Measurements from ENCODE around the gene UAP1.

The UAP1 gene

GRCh38 chr1:162612606-162613400, 51.3 kb downstream of the UAP1 start:
- DNase-seq (ENCODE audit: insufficient read length, low spot score) (no peak), FAIRE-seq (peak; percentile 38)
- no peak for TF ChIP-seq POLR2A (IDR thresholded peaks at IDR 0.05; ENCODE audit: low read depth, low read length)

GRCh38 chr1:162616848-162617247, 55.3 kb downstream of the UAP1 start:
- no peak for FAIRE-seq
- DNase-seq (ENCODE audit: insufficient read length, low spot score): no peak
- TF ChIP-seq POLR2A (IDR thresholded peaks at IDR 0.05; ENCODE audit: low read depth, low read length): no peak

GRCh38 chr1:162617513-162617912, 56.0 kb downstream of the UAP1 start:
- DNase-seq (ENCODE audit: insufficient read length, low spot score) (no peak), FAIRE-seq (no peak)
- no peak for TF ChIP-seq POLR2A (IDR thresholded peaks at IDR 0.05; ENCODE audit: low read depth, low read length)

DNA sequence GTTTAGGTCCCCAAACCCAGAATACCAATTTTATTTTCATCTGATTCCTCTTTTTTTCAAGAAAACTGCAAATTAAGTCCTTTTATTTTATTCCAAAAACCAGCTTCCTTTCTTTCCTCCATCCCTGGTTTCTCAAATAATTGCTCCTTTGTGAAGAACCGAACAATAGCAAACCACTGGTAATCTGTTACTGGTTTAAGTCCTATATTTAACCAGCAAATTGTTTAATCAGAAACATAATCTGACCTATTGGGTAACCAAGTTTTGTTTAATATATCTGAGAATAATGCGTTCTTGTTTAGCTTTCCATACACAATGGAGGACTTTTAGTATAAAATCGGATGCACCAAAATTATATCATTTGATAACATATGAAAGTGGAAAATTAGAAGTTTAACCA, 57.6 kb downstream of the UAP1 start:
- no peak for TF ChIP-seq POLR2A (IDR thresholded peaks at IDR 0.05; ENCODE audit: low read depth, low read length)
- FAIRE-seq: no peak
- no peak for DNase-seq (ENCODE audit: insufficient read length, low spot score)

DNA sequence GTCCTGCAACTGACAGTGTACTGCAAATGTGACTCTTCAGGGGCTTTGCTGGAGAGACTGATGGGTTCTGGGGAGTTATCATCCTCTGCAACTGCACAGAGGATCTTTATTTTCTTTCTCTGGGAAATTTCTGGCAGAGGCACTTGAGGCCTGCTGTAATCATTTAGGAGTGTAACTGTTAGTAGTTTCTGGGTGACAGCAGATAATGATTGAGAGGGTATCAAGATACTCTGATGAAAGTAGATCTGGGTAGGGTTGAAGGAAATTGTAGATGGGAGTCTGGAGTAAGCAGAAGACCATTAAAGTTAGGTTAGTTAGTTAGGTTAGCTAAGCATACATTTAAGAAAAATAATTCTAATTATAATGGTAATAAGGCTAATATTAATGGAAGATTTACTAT, 59.7 kb downstream of the UAP1 start:
- TF ChIP-seq POLR2A (IDR thresholded peaks at IDR 0.05; ENCODE audit: low read depth, low read length): no peak
- no peak for FAIRE-seq
- no peak for DNase-seq (ENCODE audit: insufficient read length, low spot score)

- FAIRE-seq (no peak), DNase-seq (ENCODE audit: insufficient read length, low spot score) (no peak)
- no peak for TF ChIP-seq POLR2A (IDR thresholded peaks at IDR 0.05; ENCODE audit: low read depth, low read length)
Measured at GRCh38 chr1:162625679-162626078, 64.2 kb downstream of the UAP1 start.

DNA sequence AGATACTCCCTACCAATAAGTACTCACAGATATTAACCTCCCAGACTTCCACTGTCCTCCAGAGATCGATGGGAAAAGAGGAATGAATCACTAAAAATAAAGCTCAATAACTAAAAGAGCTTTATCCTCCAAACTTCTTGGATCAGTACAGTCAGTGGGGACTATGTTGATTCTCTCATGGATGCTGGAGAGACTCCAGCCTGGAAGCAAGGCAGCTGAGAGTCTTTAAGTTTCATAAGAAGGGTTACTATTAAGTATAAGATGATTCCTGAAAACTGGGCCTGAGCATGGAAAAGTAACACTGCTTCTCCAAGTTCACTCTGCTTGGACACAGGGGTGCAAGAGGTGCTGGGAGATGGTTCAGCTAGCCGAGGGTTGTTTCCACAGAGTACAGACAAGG, 64.6 kb downstream of the UAP1 start:
- FAIRE-seq (no peak), DNase-seq (ENCODE audit: insufficient read length, low spot score) (no peak)
- TF ChIP-seq POLR2A (IDR thresholded peaks at IDR 0.05; ENCODE audit: low read depth, low read length): no peak

DNA sequence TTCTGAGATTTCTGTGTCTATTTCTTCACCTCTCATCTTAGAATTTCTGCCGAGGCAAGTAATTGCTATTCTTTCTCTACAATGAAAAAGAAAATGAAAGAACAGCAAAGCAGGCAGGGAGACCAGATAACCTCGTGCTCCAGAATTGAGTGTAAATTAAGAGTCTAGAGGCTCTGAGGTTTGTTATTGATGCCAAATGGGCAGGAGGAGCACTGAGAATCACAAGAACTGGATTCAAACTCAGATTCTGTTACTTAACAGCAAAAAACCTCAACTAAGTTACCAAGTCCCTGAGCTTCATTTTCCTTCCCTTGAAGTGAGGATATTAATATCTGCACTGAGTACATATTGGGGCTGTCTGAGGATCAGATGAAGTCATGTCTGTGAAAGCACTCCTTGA, 65.2 kb downstream of the UAP1 start:
- TF ChIP-seq POLR2A (IDR thresholded peaks at IDR 0.05; ENCODE audit: low read depth, low read length): no peak
- DNase-seq (ENCODE audit: insufficient read length, low spot score) (no peak), FAIRE-seq (no peak)

GRCh38 chr1:162627662-162628296, 66.3 kb downstream of the UAP1 start:
- no peak for FAIRE-seq
- no peak for DNase-seq (ENCODE audit: insufficient read length, low spot score)
- TF ChIP-seq POLR2A (IDR thresholded peaks at IDR 0.05; ENCODE audit: low read depth, low read length): no peak

- no peak for DNase-seq (ENCODE audit: insufficient read length, low spot score)
- FAIRE-seq: no peak
- no peak for TF ChIP-seq POLR2A (IDR thresholded peaks at IDR 0.05; ENCODE audit: low read depth, low read length)
Measured at GRCh38 chr1:162629077-162629627, 67.6 kb downstream of the UAP1 start.

DNA sequence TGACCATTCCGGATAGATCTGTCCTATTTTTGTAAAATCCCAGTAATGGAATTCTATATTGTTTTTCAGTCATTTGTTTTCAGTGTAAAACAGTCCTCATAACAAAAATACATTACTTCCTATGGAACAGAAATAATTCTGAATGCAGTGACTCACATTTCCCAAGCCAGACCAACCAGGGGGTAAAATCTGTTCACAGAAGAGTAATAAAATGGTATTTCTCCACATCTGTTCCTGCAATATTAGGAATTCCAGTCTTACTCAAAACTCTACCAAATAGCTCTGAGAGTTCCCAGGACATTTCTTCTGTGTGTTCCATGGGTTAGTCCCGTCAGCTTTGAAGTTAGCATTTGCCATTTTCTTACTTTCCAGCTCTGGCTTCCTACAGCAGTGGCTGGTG, 68.1 kb downstream of the UAP1 start:
- DNase-seq (ENCODE audit: insufficient read length, low spot score): no peak
- no peak for FAIRE-seq
- no peak for TF ChIP-seq POLR2A (IDR thresholded peaks at IDR 0.05; ENCODE audit: low read depth, low read length)

GRCh38 chr1:162631546-162632191, 70.1 kb downstream of the UAP1 start:
- FAIRE-seq: no peak
- DNase-seq (ENCODE audit: insufficient read length, low spot score): peak; percentile 31
- TF ChIP-seq POLR2A (IDR thresholded peaks at IDR 0.05; ENCODE audit: low read depth, low read length): no peak

DNA sequence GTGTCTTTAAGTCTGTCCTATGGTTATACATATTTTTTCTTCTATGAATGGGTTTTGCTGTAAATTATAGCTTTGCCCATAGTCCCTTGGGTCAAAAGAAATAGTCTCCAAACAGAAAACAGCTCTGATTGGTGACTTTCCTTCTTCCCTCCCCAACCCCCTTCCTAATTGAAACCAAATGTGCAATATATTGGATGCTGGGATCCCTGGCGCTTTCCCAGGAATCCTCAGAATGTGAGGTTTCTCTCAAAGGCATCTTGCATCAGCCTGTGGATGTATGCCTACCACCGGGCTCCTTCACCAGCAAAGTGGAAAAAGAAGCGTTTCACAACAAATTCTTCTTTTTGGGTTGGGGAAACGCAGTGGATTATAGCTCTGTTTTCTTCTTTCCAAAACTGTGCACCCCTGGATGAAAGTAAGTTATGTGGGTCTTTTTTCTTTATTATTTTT, 70.7 kb downstream of the UAP1 start, which contains the start of gene DDR2:
DDR2 (plus strand) TSS at position 248 of the 450 bp plus-strand sequence. CDS start 86,600 bp downstream, outside the sequence.
- DNase-seq (ENCODE audit: insufficient read length, low spot score) (no peak), FAIRE-seq (no peak)
- peak; percentile 30; the same call in 1 of the 2 replicates for TF ChIP-seq POLR2A (IDR thresholded peaks at IDR 0.05; ENCODE audit: low read depth, low read length)

DNA sequence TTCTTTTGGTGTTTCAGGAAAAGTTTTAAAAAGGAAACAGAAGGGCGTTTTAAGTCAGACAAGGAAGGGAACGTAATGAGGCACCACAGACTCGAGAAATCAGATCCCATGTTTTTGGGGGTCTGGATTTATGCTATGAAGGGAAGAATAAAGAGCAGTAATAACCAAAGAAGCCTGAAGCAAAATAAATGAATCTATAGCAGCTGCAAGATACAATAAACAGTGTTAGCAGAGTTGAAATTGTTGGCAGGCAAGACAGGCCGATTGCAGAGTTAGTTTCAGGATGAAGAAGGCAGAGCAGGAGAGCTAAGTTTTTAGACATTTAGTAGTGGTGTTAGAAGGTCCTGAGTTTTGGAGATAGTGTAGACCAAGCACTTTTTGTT, 71.2 kb downstream of the UAP1 start:
- DNase-seq (ENCODE audit: insufficient read length, low spot score) (no peak), FAIRE-seq (no peak)
- no peak for TF ChIP-seq POLR2A (IDR thresholded peaks at IDR 0.05; ENCODE audit: low read depth, low read length)
